Mesenchymal stem cell (in vitro differentiated cells and primary cell): Measurements from ENCODE around the gene DLGAP1.
A peak's percentile ranks its signal among the peaks of the same experiment; 100 is the strongest.

Source experiments
- DNase-seq: peaks from one replicate; pipeline ENCODE4 v3.0.0-alpha.2; 2013
- H2AFZ ChIP-seq: one replicate; pipeline ENCODE4 v1.6.1; 2013; ENCODE audit warnings: low read depth, mild to moderate bottlenecking, control low read depth, inconsistent platforms, low read length, moderate library complexity
- H2AK5ac ChIP-seq: 2 replicates; pipeline ENCODE4 v1.6.1; 2013; ENCODE audit warnings: low read length, moderate library complexity, mild to moderate bottlenecking, inconsistent platforms; ENCODE audit not compliant: severe bottlenecking
- H2BK120ac ChIP-seq: one replicate; pipeline ENCODE4 v1.6.1; 2013; ENCODE audit warnings: low read depth, mild to moderate bottlenecking, inconsistent platforms, low read length, moderate library complexity
- H2BK12ac ChIP-seq, 2 experiments: one replicate each; pipeline ENCODE4 v1.6.1; 2013; ENCODE audit warnings: inconsistent platforms in 2 of 2, low read length in 2 of 2, mild to moderate bottlenecking in 2 of 2, moderate library complexity in 2 of 2, control low read depth in 1 of 2
- H2BK15ac ChIP-seq: one replicate; pipeline ENCODE4 v1.6.1; 2013; ENCODE audit warnings: mild to moderate bottlenecking, low read depth, inconsistent platforms; ENCODE audit not compliant: poor library complexity, severe bottlenecking
- H2BK5ac ChIP-seq: 2 replicates; pipeline ENCODE4 v1.6.1; 2013; ENCODE audit warnings: low read depth, mild to moderate bottlenecking, low read length, control low read depth, inconsistent platforms; ENCODE audit not compliant: poor library complexity, severe bottlenecking
- H3K14ac ChIP-seq, 2 experiments: one replicate each; pipeline ENCODE4 v1.6.1; 2013; ENCODE audit warnings: inconsistent platforms in 2 of 2, low read length in 2 of 2, control low read depth in 1 of 2, mild to moderate bottlenecking in 1 of 2, moderate library complexity in 1 of 2
- H3K18ac ChIP-seq, 2 experiments: one replicate each; pipeline ENCODE4 v1.6.1; 2013; ENCODE audit warnings: inconsistent platforms in 2 of 2, low read length in 2 of 2, control low read depth in 1 of 2, low read depth in 1 of 2, mild to moderate bottlenecking in 1 of 2
- H3K23ac ChIP-seq, 2 experiments: one replicate each; pipeline ENCODE4 v1.6.1; 2013; ENCODE audit warnings: inconsistent platforms in 2 of 2, low read length in 2 of 2, mild to moderate bottlenecking in 2 of 2, moderate library complexity in 2 of 2, control low read depth in 1 of 2
- H3K27ac ChIP-seq: 2 replicates; pipeline ENCODE4 v1.5.1; 2013; ENCODE audit warnings: mild to moderate bottlenecking, moderate library complexity, low read length, control low read depth, inconsistent platforms; ENCODE audit not compliant: poor library complexity, severe bottlenecking
- H3K27me3 ChIP-seq, 2 experiments: 2 replicates each; pipeline versions ENCODE4 v1.6.1 to v1.7.0; 2013; ENCODE audit warnings: low read length in 2 of 2, mild to moderate bottlenecking in 2 of 2, moderate library complexity in 2 of 2, control low read depth in 1 of 2, inconsistent platforms in 1 of 2; ENCODE audit not compliant: control insufficient read depth in 1 of 2, insufficient read depth in 1 of 2
- H3K36me3 ChIP-seq, 2 experiments: 2 replicates each; pipeline versions ENCODE4 v1.6.1 to v1.7.0; 2013; ENCODE audit warnings: low read length in 2 of 2, control low read depth in 1 of 2, inconsistent platforms in 1 of 2, low read depth in 1 of 2, mild to moderate bottlenecking in 1 of 2; ENCODE audit not compliant: insufficient read depth in 2 of 2, control insufficient read depth in 1 of 2
- H3K4ac ChIP-seq, 2 experiments: one replicate each; pipeline ENCODE4 v1.6.1; 2013; ENCODE audit warnings: inconsistent platforms in 2 of 2, low read length in 2 of 2, mild to moderate bottlenecking in 2 of 2, moderate library complexity in 2 of 2, control low read depth in 1 of 2, low read depth in 1 of 2
- H3K4me1 ChIP-seq: 2 replicates; pipeline ENCODE4 v1.6.1; 2013; ENCODE audit warnings: low read depth, low read length, control low read depth; ENCODE audit not compliant: control insufficient read depth, insufficient read depth
- H3K4me2 ChIP-seq: 2 replicates; pipeline ENCODE4 v1.6.1; 2013; ENCODE audit warnings: low read length, mild to moderate bottlenecking, inconsistent platforms; ENCODE audit not compliant: poor library complexity, severe bottlenecking
- H3K4me3 ChIP-seq, 2 experiments: 2 replicates each; pipeline versions ENCODE4 v1.5.1 to v1.7.0; 2013; ENCODE audit warnings: low read length in 2 of 2, mild to moderate bottlenecking in 2 of 2, control low read depth in 1 of 2, low read depth in 1 of 2; ENCODE audit not compliant: insufficient read depth in 1 of 2
- H3K79me1 ChIP-seq: replicated peaks from 2 replicates; pipeline ENCODE4 v1.6.1; 2013; ENCODE audit warnings: mild to moderate bottlenecking, control low read depth, low read length, inconsistent platforms; ENCODE audit not compliant: poor library complexity, severe bottlenecking
- H3K9ac ChIP-seq: 2 replicates; pipeline ENCODE4 v1.7.0; 2013; ENCODE audit warnings: mild to moderate bottlenecking, low read length, moderate library complexity
- H3K9me3 ChIP-seq: 2 replicates; pipeline ENCODE4 v1.7.0; 2013; ENCODE audit warnings: mild to moderate bottlenecking, low read length; ENCODE audit not compliant: control insufficient read depth
- H4K8ac ChIP-seq: one replicate; pipeline ENCODE4 v1.6.1; 2013; ENCODE audit warnings: inconsistent platforms, mild to moderate bottlenecking, low read length, moderate library complexity
- H4K91ac ChIP-seq: one replicate; pipeline ENCODE4 v1.6.1; 2013; ENCODE audit warnings: mild to moderate bottlenecking, low read length, inconsistent platforms
- WGBS: methylation state at CpG from one replicate; pipeline ENCODE4 v1.1.7; 2013; ENCODE audit warnings: mixed read lengths; 5-methylcytosine and 5-hydroxymethylcytosine counted together

Gene DLGAP1

GRCh38 chr18:3450012-3450798 is 1004.9 kb downstream of the DLGAP1 start, which contains the start of gene TGIF1:
Gene TGIF1, plus strand, starts transcription at chr18:3450172. Its CDS starts 318 bp downstream, at chr18:3450490.
- Histone ChIP-seq H3K79me1 (peaks cover 2% of the 10 kb centered on the region), H3K9ac (peak within 1 kb of the TSS; percentile 100), H3K4me2 (peak within 1 kb of the TSS; percentile 82), H2BK15ac (peak within 1 kb of the TSS; percentile 75), H3K14ac (peak within 1 kb of the TSS; percentile 29 to 83), H2BK12ac (peak within 1 kb of the TSS; percentile 52 to 95), H4K91ac (peak within 1 kb of the TSS; percentile 97), H2AK5ac (peak within 1 kb of the TSS; percentile 12), H2BK120ac (peak within 1 kb of the TSS; percentile 90), H3K23ac (peak within 1 kb of the TSS; percentile 31 to 74), H2BK5ac (peak within 1 kb of the TSS; percentile 62), H3K4me1 (no peaks in the 10 kb centered on the region), H3K27ac (peak within 1 kb of the TSS; percentile 97), H3K27me3 (no peaks in the 10 kb centered on the region), H2AFZ (no peak within 1 kb of the TSS), H3K36me3 (no peaks in the 10 kb centered on the region), H3K18ac (peak within 1 kb of the TSS; percentile 89 to 96), H4K8ac (peak within 1 kb of the TSS; percentile 83), H3K4ac (peak within 1 kb of the TSS; percentile 89 to 90), H3K9me3 (no peaks in the 10 kb centered on the region), H3K4me3 (peak within 1 kb of the TSS; percentile 91 to 96)
- under 1% methylated on average over 49 of the region's 71 CpGs for WGBS
- peak; percentile 86 for DNase-seq

- Histone ChIP-seq H3K4me3 (peak overlapping the region; percentile 91 to 96), H3K14ac (peak overlapping the region in 1 of 2 experiments; percentile 83), H3K23ac (peak overlapping the region in 1 of 2 experiments; percentile 31), H2BK5ac (peak overlapping the region; percentile 50), H4K8ac (peak overlapping the region; percentile 56), H3K4me2 (peak overlapping the region; percentile 82), H2BK120ac (peak overlapping the region; percentile 90), H2AK5ac (no peak overlapping the region), H2AFZ (no peak overlapping the region), H3K9ac (peak overlapping the region; percentile 100), H2BK15ac (peak overlapping the region; percentile 39), H3K9me3 (no peaks in the 10 kb centered on the region), H2BK12ac (peak overlapping the region in 1 of 2 experiments; percentile 83), H3K79me1 (peaks cover 2% of the 10 kb centered on the region), H3K27me3 (no peaks in the 10 kb centered on the region), H3K4ac (peak overlapping the region; percentile 29 to 90), H3K36me3 (no peaks in the 10 kb centered on the region), H3K4me1 (no peaks in the 10 kb centered on the region), H4K91ac (peak overlapping the region; percentile 44), H3K27ac (peak overlapping the region; percentile 89), H3K18ac (peak overlapping the region; percentile 88 to 89)
- under 1% methylated on average over 23 of the region's 47 CpGs for WGBS
- DNase-seq, result no peak
Observed at GRCh38 chr18:3449512-3450011, 1005.5 kb downstream of the DLGAP1 start.

GRCh38 chr18:3448838-3449511 is 1006.1 kb downstream of the DLGAP1 start:
- no peak overlapping the region for H3K14ac ChIP-seq
- H3K27me3 ChIP-seq, result no peaks in the 10 kb centered on the region
- H3K27ac ChIP-seq, result peak overlapping the region; percentile 89

More at GRCh38 chr18:3448838-3449511, 1006.1 kb downstream of the DLGAP1 start:
- no peaks in the 10 kb centered on the region for H3K36me3 ChIP-seq
- H2BK15ac ChIP-seq, result no peak overlapping the region
- H4K8ac ChIP-seq, result peak overlapping the region; percentile 24
- peak overlapping the region; percentile 73 for H4K91ac ChIP-seq
- H3K4me2 ChIP-seq, result peak overlapping the region; percentile 82
- H3K9me3 ChIP-seq, result no peaks in the 10 kb centered on the region
- under 1% methylated on average over 30 of the region's 38 CpGs for WGBS
- H3K23ac ChIP-seq, result no peak overlapping the region
- H3K9ac ChIP-seq, result peak overlapping the region; percentile 100
- peak overlapping the region; percentile 62 for H2BK5ac ChIP-seq
- H3K4ac ChIP-seq, result peak overlapping the region; percentile 24 to 62
- H2AK5ac ChIP-seq, result peak overlapping the region; percentile 12
- H3K18ac ChIP-seq, result peak overlapping the region; percentile 46 to 88
- peak overlapping the region; percentile 86 for H2BK120ac ChIP-seq
- no peak overlapping the region for H2BK12ac ChIP-seq
- peak overlapping the region; percentile 91 to 96 for H3K4me3 ChIP-seq
- H3K4me1 ChIP-seq, result no peaks in the 10 kb centered on the region
- H2AFZ ChIP-seq, result no peak overlapping the region
- H3K79me1 ChIP-seq, result peaks cover 2% of the 10 kb centered on the region
- DNase-seq, result peak; percentile 98
